ENCODE measurements around the gene MRPS10. TPM values are rescaled to one million over a fixed set of nuclear protein-coding genes. Genes with fewer than 3 reads are reported as not detected.

Gene MRPS10
- total and polyA plus RNA-seq, 10 of the 15 experiments (the other 5 are each of a cell fraction or from before 2014, with no cell fraction given): 28.5 to 83.3 (median 52.8) TPM

- no peak for TF ChIP-seq E4F1 (IDR thresholded peaks at IDR 0.05; ENCODE audit: borderline replicate concordance, partially characterized antibody)
- no peak for TF ChIP-seq IRF5 (IDR thresholded peaks at IDR 0.05; ENCODE audit: borderline replicate concordance)
- no peak for TF ChIP-seq ZNF217 (IDR thresholded peaks at IDR 0.05)
- TF ChIP-seq SMAD5 (IDR thresholded peaks at IDR 0.05; ENCODE audit: low read depth): no peak
- TF ChIP-seq NR2C1 (IDR thresholded peaks at IDR 0.05): no peak
- no peak for TF ChIP-seq YY1 (IDR thresholded peaks at IDR 0.05; ENCODE audit: low read depth, low read length)
- TF ChIP-seq ZNF207 (IDR thresholded peaks at IDR 0.05; ENCODE audit: borderline replicate concordance): no peak
These were observed 7.8 kb upstream of the MRPS10 start (continued) for GRCh38 chr6:42225419-42225818.

GRCh38 chr6:42225029-42225339, 7.3 kb upstream of the MRPS10 start:
- in situ Hi-C loops (cut with MboI) (no loop called here), intact Hi-C loops (cut with micrococcal nuclease; ENCODE audit: unreplicated experiment) (loop anchor here (2.0 kb wide), 1 partner anchor 282 kb away; no protein-coding TSS in a partner anchor)
- ATAC-seq (peak; percentile 21), DNase-seq (ENCODE audit: low read depth, low spot score) (no peak), FAIRE-seq (no peak)
- Histone ChIP-seq H4K20me1 (ENCODE audit: control insufficient read depth, insufficient read depth) (no peaks in the 10 kb centered on the region), H3K4me3 (no peak overlapping the region), H3K27ac (ENCODE audit: control insufficient read depth, insufficient read depth) (no peak overlapping the region), H3K4me2 (ENCODE audit: control insufficient read depth, insufficient read depth) (no peak overlapping the region), H3K36me3 (ENCODE audit: control insufficient read depth in 2 of 2, insufficient read depth in 2 of 2, low read length in 1 of 2) (no peaks in the 10 kb centered on the region), H3K79me2 (ENCODE audit: control insufficient read depth, insufficient read depth, low read length) (no peaks in the 10 kb centered on the region), H3K9ac (ENCODE audit: control insufficient read depth, insufficient read depth, low read length) (no peak overlapping the region), H3K4me1 (ENCODE audit: control insufficient read depth, insufficient read depth, low read length) (no peaks in the 10 kb centered on the region; the same call in 1 of the 2 replicates), H2AFZ (ENCODE audit: control insufficient read depth, low read depth, low read length) (no peak overlapping the region), H3K9me3 (replicated peaks; ENCODE audit: control insufficient read depth, insufficient read depth, low read length) (no peaks in the 10 kb centered on the region), H3K27me3 (replicated peaks in 1 of 2; ENCODE audit: control insufficient read depth in 2 of 2, insufficient read depth in 2 of 2, low read length in 1 of 2) (no peaks in the 10 kb centered on the region)
- CTCF ChIA-PET: interaction anchor here (0.6 to 5.9 kb wide), 6 partner anchors 11 to 336 kb away, joined by 3 to 57 read pairs (median 4); no protein-coding TSS in a partner anchor
- RAD21 ChIA-PET (ENCODE audit: unreplicated experiment): interaction anchor here (0.6 to 3.0 kb wide), 9 partner anchors 11 to 339 kb away, joined by 3 to 18 read pairs (median 4); partner anchors contain the start of gene UBR2
- POLR2A ChIA-PET: interaction anchor here (0.6 to 3.0 kb wide), 5 partner anchors 11 to 322 kb away, joined by 3 to 14 read pairs (median 4); no protein-coding TSS in a partner anchor
- BruUV-seq (replicated peaks): TSS peak; percentile 86
- SMC1A ChIA-PET (ENCODE audit: uncharacterized antibody, unreplicated experiment): interaction anchor here (0.6 to 6.1 kb wide), 5 partner anchors 11 to 323 kb away, joined by 3 to 49 read pairs (median 5); no protein-coding TSS in a partner anchor
- TF ChIP-seq MEF2B (IDR thresholded peaks at IDR 0.05; ENCODE audit: partially characterized antibody, poor library complexity, severe bottlenecking) (no peak), CHD4 (IDR thresholded peaks at IDR 0.05) (no peak), HSF1 (IDR thresholded peaks at IDR 0.05; ENCODE audit: low read depth, low read length) (no peak), ZNF687 (IDR thresholded peaks at IDR 0.05) (no peak), EP300 (IDR thresholded peaks at IDR 0.05; ENCODE audit: borderline replicate concordance in 1 of 2, control insufficient read depth in 1 of 2, low read depth in 2 of 2, low read length in 2 of 2) (0 out of 4 replicates have a peak, but pooled peaks of 1 of the 2 experiments have one; percentile 47)

All from GM12878 (cell line).